Effector memory CD4-positive, alpha-beta T cell (primary cell): ENCODE results near the gene MTAP.

Source experiments
- DNase-seq, 3 donors: peaks; one replicate each; pipeline ENCODE4 v3.0.0-alpha.2; 2020
- H3K27ac ChIP-seq: 2 replicates; pipeline ENCODE4 v1.7.0; 2013; ENCODE audit warnings: mild to moderate bottlenecking, low read length, moderate library complexity; ENCODE audit not compliant: insufficient read depth, poor library complexity, severe bottlenecking
- H3K27me3 ChIP-seq: replicated peaks from 2 replicates; pipeline ENCODE4 v1.7.0; 2013; ENCODE audit warnings: mild to moderate bottlenecking, low read length; ENCODE audit not compliant: insufficient read depth, control insufficient read depth, poor library complexity, severe bottlenecking
- H3K36me3 ChIP-seq: 2 replicates; pipeline ENCODE4 v1.7.0; 2013; ENCODE audit warnings: mild to moderate bottlenecking, low read length, moderate library complexity; ENCODE audit not compliant: control insufficient read depth, insufficient read depth
- H3K4me1 ChIP-seq: 2 replicates; pipeline ENCODE4 v1.7.0; 2013; ENCODE audit warnings: low read length, mild to moderate bottlenecking; ENCODE audit not compliant: control insufficient read depth, insufficient read depth, poor library complexity, severe bottlenecking
- H3K4me3 ChIP-seq: 2 replicates; pipeline ENCODE4 v1.7.0; 2013; ENCODE audit warnings: low read length, low read depth, mild to moderate bottlenecking; ENCODE audit not compliant: insufficient read depth, poor library complexity, severe bottlenecking
- H3K9me3 ChIP-seq: 2 replicates; pipeline ENCODE4 v1.7.0; 2013; ENCODE audit warnings: mild to moderate bottlenecking, low read length, moderate library complexity; ENCODE audit not compliant: control insufficient read depth

MTAP gene

DNA sequence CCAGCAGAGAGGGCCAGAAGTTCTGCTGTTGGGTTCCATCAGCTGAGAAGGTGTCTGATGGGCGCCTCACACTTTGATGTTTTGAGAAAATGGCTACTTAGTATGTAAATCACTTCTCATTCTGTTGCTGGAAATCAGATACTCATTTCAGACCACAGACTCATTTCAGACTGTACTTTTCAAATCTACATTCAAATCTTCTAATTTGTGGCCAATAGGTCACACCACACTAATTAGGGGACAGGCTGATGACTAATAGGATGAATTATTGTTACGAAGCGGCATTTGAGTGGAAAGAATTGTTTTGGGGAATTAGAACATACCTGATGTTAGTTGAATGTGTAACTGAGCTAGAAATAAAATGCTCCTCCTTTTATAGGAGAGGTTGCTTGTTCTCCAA is 13.2 kb downstream of the MTAP start:
- Histone ChIP-seq H3K9me3 (no peaks in the 10 kb centered on the region), H3K27me3 (no peaks in the 10 kb centered on the region), H3K4me1 (peaks cover 7% of the 10 kb centered on the region), H3K27ac (no peak overlapping the region), H3K36me3 (peaks cover 34% of the 10 kb centered on the region), H3K4me3 (no peak overlapping the region)
- DNase-seq: no peak

DNA sequence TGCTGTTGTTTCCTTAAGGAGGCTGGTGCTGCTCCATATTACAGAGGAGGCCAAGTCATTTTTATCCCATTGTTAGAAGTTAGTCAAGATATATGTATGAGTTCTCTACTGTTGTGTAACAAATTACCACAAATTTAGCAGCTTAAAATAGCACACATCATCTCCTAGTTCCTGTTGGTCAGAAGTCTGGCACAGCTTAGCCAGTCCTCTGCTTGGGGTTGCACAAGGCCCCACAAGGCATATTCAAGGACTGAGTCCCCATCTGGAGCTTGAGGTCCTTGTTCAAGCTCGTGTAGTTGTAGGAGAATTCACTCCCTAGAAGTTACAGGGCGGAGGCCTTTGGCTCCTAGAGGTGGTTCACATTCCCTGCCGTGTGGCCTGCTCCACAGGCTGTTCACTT is 14.7 kb downstream of the MTAP start:
- no peak for DNase-seq
- H3K4me3 ChIP-seq: no peak overlapping the region

DNA sequence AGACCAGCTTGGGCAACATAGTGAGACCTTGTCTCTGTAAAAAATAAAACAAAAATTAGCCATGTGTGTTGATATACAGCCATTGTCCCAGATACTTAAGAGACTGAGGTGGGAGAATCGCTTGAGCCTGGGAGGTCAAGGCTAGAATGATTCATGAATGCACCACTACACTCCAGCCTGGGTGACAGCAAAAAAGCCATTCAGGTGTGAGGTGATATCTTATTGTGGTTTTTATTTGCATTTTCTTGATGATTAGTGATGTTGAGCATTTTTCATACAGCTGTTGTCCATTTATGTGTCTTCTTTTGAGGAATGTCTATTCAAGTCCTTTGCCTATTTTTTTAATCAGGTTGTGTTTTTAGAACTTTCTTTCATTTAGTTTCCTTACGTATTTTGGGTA is 23.2 kb downstream of the MTAP start:
- H3K27ac ChIP-seq: no peak overlapping the region
- DNase-seq: no peak
- H3K9me3 ChIP-seq: no peaks in the 10 kb centered on the region
- H3K27me3 ChIP-seq: no peaks in the 10 kb centered on the region
- H3K4me1 ChIP-seq: no peaks in the 10 kb centered on the region
- H3K36me3 ChIP-seq: peaks cover 23% of the 10 kb centered on the region
- H3K4me3 ChIP-seq: no peak overlapping the region

More for the DNA sequence above, 14.7 kb downstream of the MTAP start:
- Histone ChIP-seq H3K27ac (no peak overlapping the region), H3K36me3 (peaks cover 34% of the 10 kb centered on the region), H3K27me3 (no peaks in the 10 kb centered on the region), H3K4me1 (peaks cover 7% of the 10 kb centered on the region), H3K9me3 (no peaks in the 10 kb centered on the region)

DNA sequence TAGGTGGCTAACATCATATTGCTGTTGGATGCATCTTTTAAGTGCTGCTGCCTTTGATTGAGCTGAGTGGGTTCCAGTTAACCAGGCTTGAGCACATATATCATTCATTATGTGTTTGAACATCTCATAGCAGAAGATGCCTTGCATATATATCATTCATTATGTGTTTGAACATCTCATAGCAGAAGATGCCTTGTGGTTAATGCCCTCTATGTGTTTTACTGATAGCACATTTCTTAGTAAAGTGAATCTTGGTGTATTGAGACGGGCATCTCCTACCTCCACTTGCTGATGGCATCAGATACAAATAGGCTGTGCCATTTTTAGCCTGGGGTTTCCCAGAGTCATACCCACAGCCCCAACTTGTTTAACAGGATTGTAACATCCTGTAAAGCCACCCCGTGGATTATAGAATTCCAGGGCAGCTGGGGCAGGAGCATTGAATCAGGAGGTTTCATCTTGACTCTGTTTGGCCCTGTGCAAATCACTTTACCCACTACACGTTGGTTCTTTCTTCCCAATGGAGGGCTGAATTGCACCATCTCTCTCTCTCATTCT is 26.5 kb downstream of the MTAP start:
- Histone ChIP-seq H3K9me3 (no peaks in the 10 kb centered on the region), H3K27ac (no peak overlapping the region), H3K27me3 (no peaks in the 10 kb centered on the region), H3K4me1 (no peaks in the 10 kb centered on the region), H3K36me3 (peaks cover 26% of the 10 kb centered on the region), H3K4me3 (no peak overlapping the region)
- DNase-seq: no peak

DNA sequence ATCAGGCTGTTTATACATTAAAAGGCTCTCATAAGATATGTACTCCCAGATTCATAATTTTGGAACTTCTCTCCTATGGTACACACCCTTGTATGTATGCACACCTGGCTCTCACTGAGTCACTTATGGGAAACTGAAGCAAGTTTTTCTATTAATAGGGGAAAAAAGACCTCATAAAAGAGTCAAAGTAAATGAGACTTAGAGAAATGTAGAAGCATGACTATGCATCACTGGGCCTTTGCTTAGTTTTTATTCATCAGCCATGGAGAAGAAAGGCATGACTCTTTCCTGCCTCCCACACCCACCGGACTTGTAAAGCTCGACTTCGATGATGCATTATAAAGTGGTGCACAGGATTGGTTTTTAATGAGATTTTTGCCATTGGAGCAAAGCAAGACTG is 28.2 kb downstream of the MTAP start:
- Histone ChIP-seq H3K4me1 (no peaks in the 10 kb centered on the region), H3K27ac (no peak overlapping the region), H3K36me3 (peaks cover 39% of the 10 kb centered on the region)

DNA sequence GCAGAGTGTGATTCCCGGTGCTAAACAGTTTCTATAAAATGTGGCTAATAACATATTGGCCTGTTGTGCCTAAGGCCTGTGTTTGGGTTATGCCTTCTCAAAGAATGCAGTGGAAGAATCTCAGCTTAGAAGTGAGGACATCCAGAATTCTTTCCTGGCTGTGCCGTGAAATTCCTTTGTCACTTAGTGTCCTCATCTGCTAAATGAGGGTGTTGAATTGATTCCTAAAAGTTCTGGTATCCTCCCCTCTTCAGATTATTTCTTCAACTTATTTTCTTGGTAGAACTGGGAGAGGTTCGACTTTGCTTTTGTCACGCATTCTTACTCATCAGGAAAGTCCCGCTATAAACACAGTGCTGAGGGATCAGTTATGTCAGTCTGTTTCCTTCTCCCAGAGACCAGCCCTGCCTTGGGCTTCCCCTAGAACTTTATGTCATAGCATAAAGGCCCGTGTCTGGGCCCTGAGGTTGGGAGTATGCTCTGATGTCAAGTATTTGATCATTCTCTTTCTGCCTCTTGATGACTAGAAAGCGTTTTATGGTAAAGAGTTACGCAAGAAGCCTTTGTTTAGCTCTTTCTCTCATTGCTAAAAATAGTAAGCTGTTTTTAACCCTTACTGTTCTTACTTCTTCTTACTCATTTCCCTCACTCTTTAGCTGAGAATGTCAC is 29.5 kb downstream of the MTAP start:
- Histone ChIP-seq H3K4me3 (no peak overlapping the region), H3K4me1 (no peaks in the 10 kb centered on the region), H3K36me3 (peaks cover 36% of the 10 kb centered on the region), H3K27me3 (no peaks in the 10 kb centered on the region), H3K9me3 (no peaks in the 10 kb centered on the region), H3K27ac (no peak overlapping the region)
- DNase-seq: no peak

More for the DNA sequence above, 28.2 kb downstream of the MTAP start:
- Histone ChIP-seq H3K27me3 (no peaks in the 10 kb centered on the region), H3K4me3 (no peak overlapping the region), H3K9me3 (no peaks in the 10 kb centered on the region)
- DNase-seq: no peak

DNA sequence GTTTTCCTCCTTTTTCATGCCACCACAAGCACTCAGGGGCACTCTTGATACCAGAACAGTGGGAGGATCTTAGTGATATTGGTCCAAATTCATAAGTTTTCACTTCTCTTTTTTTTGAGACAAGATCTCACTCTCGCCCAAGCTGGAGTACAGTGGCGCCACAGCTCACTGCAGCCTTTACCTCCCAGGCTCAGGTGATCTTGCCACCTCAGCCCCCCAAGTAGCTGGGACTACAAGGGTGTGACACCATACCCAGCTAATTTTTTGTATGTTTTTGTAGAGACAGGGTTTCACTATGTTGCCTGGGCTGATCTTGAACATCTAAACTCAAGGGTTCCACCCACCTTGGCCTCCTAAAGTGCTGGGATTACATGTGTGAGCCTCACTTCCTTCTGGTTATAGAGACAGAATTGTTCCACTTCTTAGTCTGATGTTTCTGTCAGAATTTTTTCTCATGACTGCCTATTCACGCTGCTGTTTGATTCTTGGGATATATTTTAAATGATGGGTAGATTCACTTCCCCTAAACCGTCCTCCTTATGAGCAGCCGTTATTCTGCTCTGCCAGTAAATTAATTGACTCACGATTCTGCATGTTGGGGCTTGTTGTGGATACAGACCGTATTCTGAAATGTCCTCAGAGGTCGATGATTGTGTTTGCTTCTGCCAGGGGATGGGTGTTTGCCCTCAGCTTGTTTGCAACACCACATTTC is 30.8 kb downstream of the MTAP start:
- peaks cover 39% of the 10 kb centered on the region for H3K36me3 ChIP-seq
- no peaks in the 10 kb centered on the region for H3K4me1 ChIP-seq

DNA sequence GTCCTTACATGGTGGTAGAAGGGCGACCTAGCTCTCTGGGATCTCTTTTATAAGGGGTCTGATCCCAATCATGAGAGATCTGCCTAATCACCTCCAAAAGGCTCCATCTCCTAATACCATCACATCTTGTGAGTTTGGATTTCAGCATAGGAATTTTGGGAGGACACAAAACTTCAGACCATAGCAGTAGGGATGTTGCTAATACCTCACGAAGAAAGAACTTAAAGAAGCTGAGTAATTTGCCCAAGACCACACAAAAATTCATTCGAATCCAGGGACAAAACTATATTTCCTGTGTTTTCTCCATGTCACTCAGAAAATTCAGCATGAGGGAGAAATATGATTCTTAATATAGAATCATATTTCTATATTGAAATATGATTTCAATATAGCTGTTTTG is 32.7 kb downstream of the MTAP start:
- Histone ChIP-seq H3K36me3 (peaks cover 43% of the 10 kb centered on the region), H3K27me3 (no peaks in the 10 kb centered on the region), H3K4me3 (no peak overlapping the region), H3K27ac (no peak overlapping the region), H3K9me3 (no peaks in the 10 kb centered on the region), H3K4me1 (no peaks in the 10 kb centered on the region)
- DNase-seq: no peak

More for the DNA sequence above, 30.8 kb downstream of the MTAP start:
- Histone ChIP-seq H3K4me3 (no peak overlapping the region), H3K9me3 (no peaks in the 10 kb centered on the region), H3K27ac (no peak overlapping the region), H3K27me3 (no peaks in the 10 kb centered on the region)
- no peak for DNase-seq

DNA sequence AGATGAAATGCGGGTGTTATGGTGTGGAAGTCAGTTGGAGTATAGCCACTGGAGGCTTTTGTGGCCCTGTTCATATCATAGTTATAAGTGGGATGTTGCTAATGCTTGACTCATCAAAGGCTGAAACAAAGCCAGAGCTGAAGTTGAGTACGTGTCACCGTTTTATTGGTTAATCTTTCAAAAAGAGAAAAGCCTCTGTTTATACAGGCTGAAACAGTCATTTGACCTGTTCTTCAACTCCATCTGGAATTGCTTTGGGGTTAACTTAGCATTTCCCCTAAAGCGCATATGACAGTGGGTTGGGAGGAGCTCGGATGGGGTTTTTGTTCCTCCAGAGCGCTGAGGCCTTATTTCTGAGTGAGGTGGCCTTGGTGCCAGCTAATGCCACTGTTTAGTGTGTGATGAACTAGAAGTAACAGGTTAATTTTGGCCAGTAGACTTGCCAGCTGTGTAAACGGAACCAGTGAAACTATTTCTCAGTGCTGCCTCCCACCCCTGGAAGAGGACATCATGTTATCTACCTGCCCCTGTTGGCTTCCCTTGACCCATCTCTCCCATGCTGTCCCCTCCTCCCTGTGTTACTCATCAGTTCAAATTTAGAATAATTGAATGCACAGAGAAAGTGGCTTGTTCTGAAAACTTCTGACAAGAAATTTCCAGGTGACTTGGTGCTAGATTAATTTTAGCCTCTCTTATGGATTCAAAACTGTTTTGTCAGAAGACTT is 34.2 kb downstream of the MTAP start:
- DNase-seq: no peak
- H3K27ac ChIP-seq: no peak overlapping the region

DNA sequence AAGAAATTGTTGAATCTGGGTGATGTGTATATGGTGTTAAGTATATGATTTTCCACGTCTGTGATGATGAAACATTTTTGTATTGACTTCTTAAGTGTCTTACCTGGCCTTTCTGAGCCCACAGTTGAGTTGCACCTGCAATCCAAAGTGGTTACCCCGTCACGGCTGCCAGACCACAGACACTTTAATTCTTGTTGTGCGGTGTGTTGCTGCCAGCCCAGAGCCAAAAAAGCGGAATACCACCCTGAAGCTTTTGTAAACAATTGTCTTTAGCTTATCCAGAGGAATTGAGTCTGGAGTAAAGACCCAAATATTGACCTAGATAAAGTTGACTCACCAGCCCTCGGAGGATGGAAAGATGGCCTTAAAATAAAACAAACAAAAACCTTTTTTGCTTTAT is 35.1 kb downstream of the MTAP start:
- Histone ChIP-seq H3K9me3 (no peaks in the 10 kb centered on the region), H3K27me3 (no peaks in the 10 kb centered on the region), H3K27ac (no peak overlapping the region), H3K4me3 (no peak overlapping the region), H3K36me3 (peaks cover 57% of the 10 kb centered on the region), H3K4me1 (no peaks in the 10 kb centered on the region)
- no peak for DNase-seq

More for the DNA sequence above, 34.2 kb downstream of the MTAP start:
- no peaks in the 10 kb centered on the region for H3K9me3 ChIP-seq
- H3K4me1 ChIP-seq: no peaks in the 10 kb centered on the region
- peaks cover 57% of the 10 kb centered on the region for H3K36me3 ChIP-seq
- no peak overlapping the region for H3K4me3 ChIP-seq
- H3K27me3 ChIP-seq: no peaks in the 10 kb centered on the region
